SK-N-SH (cell line): ENCODE results near the gene SUCLG2. TPM values are rescaled to one million over a fixed set of nuclear protein-coding genes. Genes with fewer than 3 reads are reported as not detected.

ENCODE experiments used
- CTCF ChIA-PET: fragments of 300-600, 350-600 bp; formaldehyde crosslinking; extraction: SDS; loops from one replicate; lab custom pipeline; 2021; lab: Yijun Ruan, JAX
- POLR2A ChIA-PET: fragments of 350-600 bp; sonication (Branson Sonifier 250); formaldehyde crosslinking; extraction: SDS; loops from one replicate; lab custom pipeline; 2020; ENCODE audit warnings: antibody characterized with exemption, inconsistent platforms; lab: Yijun Ruan, JAX
- DNase-seq: peaks from one replicate; pipeline ENCODE4 v3.0.0; 2012
- H2AFZ ChIP-seq: fragments of 200-600 bp; sonication (generic); 2 replicates; pipeline ENCODE4 v1.8.1; 2016; ENCODE audit warnings: antibody characterized with exemption, mild to moderate bottlenecking, low read depth
- H3F3A ChIP-seq: fragments of 200-600 bp; sonication (generic); replicated peaks from 2 replicates; pipeline ENCODE3; 2016; ENCODE audit warnings: antibody characterized with exemption, mild to moderate bottlenecking; ENCODE audit not compliant: insufficient read depth
- H3K27ac ChIP-seq, 2 experiments: fragments of 200-500 bp in 1 of 2; fragments of 200-600 bp in 1 of 2; sonication (Bioruptor generic) in 1 of 2; sonication (generic), shearing (Covaris generic) in 1 of 2; 2 replicates each; pipeline versions ENCODE4 v1.5.1 to v1.6.1; 2014 to 2016; ENCODE audit warnings: low read depth in 2 of 2, inconsistent platforms in 1 of 2, low read length in 1 of 2, mild to moderate bottlenecking in 1 of 2, mixed read lengths in 1 of 2
- H3K27me3 ChIP-seq: fragments of 200-600 bp; sonication (generic), shearing (Covaris generic); 2 replicates; pipeline ENCODE4 v1.6.1; 2016; ENCODE audit warnings: mixed run types; ENCODE audit not compliant: insufficient read depth
- H3K36me3 ChIP-seq, 2 experiments: fragments of 200-500 bp in 1 of 2; fragments of 200-600 bp in 1 of 2; sonication (Bioruptor generic) in 1 of 2; sonication (generic) in 1 of 2; replicated peaks in 1 of 2; 2 replicates each; pipeline versions ENCODE3 to v1.5.1; 2014 to 2016; ENCODE audit warnings: low read length in 1 of 2, mild to moderate bottlenecking in 1 of 2; ENCODE audit not compliant: insufficient read depth in 2 of 2, control insufficient read depth in 1 of 2
- H3K4me1 ChIP-seq, 2 experiments: fragments of 200-500 bp in 1 of 2; fragments of 200-600 bp in 1 of 2; sonication (Bioruptor generic) in 1 of 2; sonication (generic), shearing (Covaris generic) in 1 of 2; 2 replicates each; pipeline versions ENCODE4 v1.5.1 to v1.6.1; 2014 to 2016; ENCODE audit warnings: low read depth in 1 of 2, low read length in 1 of 2, mixed run types in 1 of 2; ENCODE audit not compliant: insufficient read depth in 2 of 2, control insufficient read depth in 1 of 2
- H3K4me2 ChIP-seq: fragments of 200-600 bp; sonication (generic), shearing (Covaris generic); 2 replicates; pipeline ENCODE4 v1.6.1; 2017; ENCODE audit warnings: mixed run types
- H3K4me3 ChIP-seq, 2 experiments: fragments of 200-500 bp in 1 of 2; fragments of 200-600 bp in 1 of 2; sonication (Bioruptor generic) in 1 of 2; sonication (generic), shearing (Covaris generic) in 1 of 2; 2 replicates each; pipeline versions ENCODE4 v1.5.1 to v1.8.1; 2014 to 2016; ENCODE audit warnings: low read depth in 2 of 2, inconsistent platforms in 1 of 2, low read length in 1 of 2, mild to moderate bottlenecking in 1 of 2, mixed read lengths in 1 of 2, moderate library complexity in 1 of 2
- H3K79me2 ChIP-seq: fragments of 200-600 bp; sonication (generic); 2 replicates; pipeline ENCODE4 v1.8.1; 2017; ENCODE audit warnings: mild to moderate bottlenecking; ENCODE audit not compliant: insufficient read depth
- H3K9ac ChIP-seq: fragments of 200-600 bp; sonication (generic); 2 replicates; pipeline ENCODE4 v1.6.1; 2017; ENCODE audit warnings: mixed run types
- H3K9me2 ChIP-seq: fragments of 200-600 bp; sonication (generic); 2 replicates; pipeline ENCODE4 v1.6.1; 2017; ENCODE audit warnings: mixed run types
- H3K9me3 ChIP-seq: fragments of 200-600 bp; sonication (generic); 2 replicates; pipeline ENCODE4 v1.6.1; 2017; ENCODE audit warnings: mixed run types, mild to moderate bottlenecking, moderate library complexity
- H4K20me1 ChIP-seq: fragments of 200-600 bp; sonication (generic); 2 replicates; pipeline ENCODE4 v1.6.1; 2017; ENCODE audit warnings: mild to moderate bottlenecking, mixed run types; ENCODE audit not compliant: insufficient read depth
- CHD2 ChIP-seq: fragments of 150-350 bp; IDR thresholded peaks from 2 replicates; pipeline ENCODE4 v1.6.1; 2018; ENCODE audit warnings: low read length; ENCODE audit not compliant: partially characterized antibody
- ELF1 ChIP-seq: IDR thresholded peaks from 2 replicates; pipeline ENCODE4 v1.4.0; 2012
- EP300 ChIP-seq, 2 experiments: IDR thresholded peaks; 2 replicates each; pipeline versions ENCODE4 v1.4.0 to v1.6.1; 2012; ENCODE audit warnings: borderline replicate concordance in 1 of 2, low read depth in 1 of 2, low read length in 1 of 2
- EZH2phosphoT487 ChIP-seq: fragments of 200-600 bp; sonication (generic); IDR thresholded peaks from 2 replicates; pipeline ENCODE4 v1.6.1; 2017; ENCODE audit warnings: low read depth, mixed run types, mild to moderate bottlenecking, antibody characterized with exemption, moderate library complexity, borderline replicate concordance
- FOXM1 ChIP-seq: IDR thresholded peaks from 2 replicates; pipeline ENCODE4 v1.4.0; 2012; ENCODE audit warnings: low read depth, mild to moderate bottlenecking
- GABPA ChIP-seq: IDR thresholded peaks from 2 replicates; pipeline ENCODE4 v1.4.0; 2012; ENCODE audit warnings: low read depth, mild to moderate bottlenecking
- GATA2 ChIP-seq: sonication (generic); formaldehyde crosslinking; IDR thresholded peaks from 2 replicates; pipeline ENCODE4 v1.5.0; 2020; ENCODE audit warnings: mild to moderate bottlenecking, missing genetic modification reagents
- IRF3 ChIP-seq: fragments of 150-350 bp; IDR thresholded peaks from 2 replicates; pipeline ENCODE4 v1.6.1; 2016; ENCODE audit warnings: mild to moderate bottlenecking, low read depth, low read length
- MAX ChIP-seq: IDR thresholded peaks from 2 replicates; pipeline ENCODE4 v1.4.0; 2012; ENCODE audit warnings: low read depth
- MEF2A ChIP-seq: IDR thresholded peaks from 2 replicates; pipeline ENCODE4 v1.4.0; 2012; ENCODE audit warnings: low read depth, borderline replicate concordance
- NFIC ChIP-seq: IDR thresholded peaks from 2 replicates; pipeline ENCODE4 v1.4.0; 2012; ENCODE audit warnings: borderline replicate concordance
- NRF1 ChIP-seq: IDR thresholded peaks from 2 replicates; pipeline ENCODE4 v1.6.1; 2012; ENCODE audit warnings: low read depth, mild to moderate bottlenecking, low read length
- PBX3 ChIP-seq: IDR thresholded peaks from 2 replicates; pipeline ENCODE4; 2012
- POLR2AphosphoS5 ChIP-seq: IDR thresholded peaks from 2 replicates; pipeline ENCODE4 v1.6.1; 2012; ENCODE audit warnings: low read depth, low read length
- RFX5 ChIP-seq: IDR thresholded peaks from 2 replicates; pipeline ENCODE4 v1.6.1; 2012; ENCODE audit warnings: mild to moderate bottlenecking, improper control_type of control experiment, low read length
- SMC3 ChIP-seq: IDR thresholded peaks from 2 replicates; pipeline ENCODE4 v1.6.1; 2012; ENCODE audit warnings: low read depth, low read length, improper control_type of control experiment
- TCF12 ChIP-seq: IDR thresholded peaks from 2 replicates; pipeline ENCODE4 v1.4.0; 2012
- USF1 ChIP-seq: IDR thresholded peaks from 2 replicates; pipeline ENCODE4 v1.4.0; 2012; ENCODE audit warnings: low read depth, borderline replicate concordance
- USF2 ChIP-seq: fragments of 150-350 bp; IDR thresholded peaks from 2 replicates; pipeline ENCODE4 v1.6.1; 2017; ENCODE audit warnings: antibody characterized with exemption, low read length, low read depth, borderline replicate concordance
- YY1 ChIP-seq: IDR thresholded peaks from 2 replicates; pipeline ENCODE4 v1.4.0; 2012; ENCODE audit warnings: low read depth, mild to moderate bottlenecking
- ZBTB33 ChIP-seq: IDR thresholded peaks from 2 replicates; pipeline ENCODE4 v1.4.0; 2012; ENCODE audit warnings: low read depth, borderline replicate concordance
- WGBS: methylation state at CpG from one replicate; pipeline ENCODE4 v1.1.6; 2017; ENCODE audit warnings: low lambda C conversion rate; 5-methylcytosine and 5-hydroxymethylcytosine counted together
- polyA plus RNA-seq, 3 experiments: library from polyadenylated mRNA; depleted of rRNA; stranded (reverse); fragments of >200 nt; gene quantifications; 2 replicates each; pipeline ENCODE4 v1.2.3, GENCODE V29; 2012

The SUCLG2 gene
- polyA plus RNA-seq, 1 of the 3 experiments (the other 2 are of a cell fraction) = 20.2 TPM

GRCh38 chr3:67558426-67558825 is 96.0 kb downstream of the SUCLG2 start:
- no peak overlapping the region for H2AFZ ChIP-seq
- POLR2A ChIA-PET = no interaction called here
- CTCF ChIA-PET = no interaction called here

GRCh38 chr3:67557848-67558355 is 96.5 kb downstream of the SUCLG2 start:
- Histone ChIP-seq H3K9me3 (no peaks in the 10 kb centered on the region), H3K4me3 (no peak overlapping the region), H3K4me2 (no peak overlapping the region), H3K27ac (no peak overlapping the region), H3K27me3 (no peaks in the 10 kb centered on the region), H2AFZ (no peak overlapping the region), H4K20me1 (no peaks in the 10 kb centered on the region), H3K9ac (no peak overlapping the region), H3F3A (no peaks in the 10 kb centered on the region), H3K4me1 (no peaks in the 10 kb centered on the region; a peak in 1 of 4 replicates), H3K9me2 (no peaks in the 10 kb centered on the region), H3K36me3 (peaks cover 0 to 4% of the 10 kb centered on the region in 2 experiments), H3K79me2 (peaks cover 5% of the 10 kb centered on the region; the same call in 1 of the 2 replicates)
- CTCF ChIA-PET = no interaction called here
- WGBS = 97% methylated on average over 3 of the region's 3 CpGs
- POLR2A ChIA-PET = no interaction called here
- DNase-seq = no peak
- TF ChIP-seq PBX3 (no peak), USF2 (no peak), EZH2phosphoT487 (no peak), EP300 (IDR thresholded peaks at IDR 0.05; ENCODE audit: borderline replicate concordance in 1 of 2, low read depth in 1 of 2, low read length in 1 of 2) (no peak), CHD2 (no peak), RFX5 (no peak), USF1 (no peak), POLR2AphosphoS5 (no peak), SMC3 (no peak), FOXM1 (no peak), MAX (no peak), TCF12 (no peak), IRF3 (no peak), GATA2 (CRISPR knock-in tag) (no peak), ZBTB33 (no peak)

More at GRCh38 chr3:67558426-67558825, 96.0 kb downstream of the SUCLG2 start:
- H4K20me1 ChIP-seq = no peaks in the 10 kb centered on the region
- H3K27me3 ChIP-seq = no peaks in the 10 kb centered on the region
- H3K79me2 ChIP-seq = peaks cover 5% of the 10 kb centered on the region; the same call in 1 of the 2 replicates
- H3K4me2 ChIP-seq = no peak overlapping the region
- DNase-seq = no peak
- H3K9me2 ChIP-seq = no peaks in the 10 kb centered on the region
- no peak overlapping the region for H3K9ac ChIP-seq
- H3K4me3 ChIP-seq = no peak overlapping the region
- no peaks in the 10 kb centered on the region for H3F3A ChIP-seq
- TF ChIP-seq GABPA (no peak), ELF1 (no peak), NRF1 (no peak), MEF2A (no peak), IRF3 (no peak), NFIC (no peak), CHD2 (no peak), YY1 (no peak), POLR2AphosphoS5 (no peak)
- H3K27ac ChIP-seq = no peak overlapping the region
- H3K36me3 ChIP-seq = peaks cover 0 to 4% of the 10 kb centered on the region in 2 experiments
- 95% methylated on average over 4 of the region's 4 CpGs for WGBS
- no peaks in the 10 kb centered on the region for H3K9me3 ChIP-seq
- no peaks in the 10 kb centered on the region for H3K4me1 ChIP-seq
